Amygdala (tissue), 56 donors: ENCODE measurements around the gene SPACA6.
A peak's percentile ranks its signal among the peaks of the same experiment; 100 is the strongest.

Experiments used
- DNase-seq, 56 donors: peaks; one replicate each; lab custom pipeline; 2025; lab: John Stamatoyannopoulos, UW

Gene SPACA6

GRCh38 chr19:51688671-51689571, 4.2 kb upstream of the SPACA6 start:
- peak in 55 of 56 donors; percentile 49 to 96 (median 89) for DNase-seq

- DNase-seq = peak in 36 of 56 donors; percentile 19 to 69 (median 46)
These were observed 3.2 kb upstream of the SPACA6 start for GRCh38 chr19:51689751-51690453.

- DNase-seq = peak in 48 of 56 donors; percentile 22 to 83 (median 58)
These were observed 2.6 kb upstream of the SPACA6 start for GRCh38 chr19:51690454-51691073.

GRCh38 chr19:51691074-51691583, 2.0 kb upstream of the SPACA6 start:
- no peak for DNase-seq

- peak in 1 of 56 donors; percentile 36 for DNase-seq
These were observed 1.3 kb upstream of the SPACA6 start for GRCh38 chr19:51691584-51692428.

- no peak for DNase-seq
These were observed 662 bp upstream of the SPACA6 start for GRCh38 chr19:51692468-51692867.

GRCh38 chr19:51693819-51694218, 689 bp downstream of the SPACA6 start:
- DNase-seq = no peak

- no peak for DNase-seq
These were observed 1.4 kb downstream of the SPACA6 start for GRCh38 chr19:51694318-51695085.

- no peak for DNase-seq
These were observed 2.0 kb downstream of the SPACA6 start for GRCh38 chr19:51695088-51695487.

- no peak for DNase-seq
These were observed 2.7 kb downstream of the SPACA6 start for GRCh38 chr19:51695702-51696315.

GRCh38 chr19:51696606-51697005, 3.5 kb downstream of the SPACA6 start:
- DNase-seq = no peak

GRCh38 chr19:51697169-51697776, 4.1 kb downstream of the SPACA6 start:
- no peak for DNase-seq

- no peak for DNase-seq
These were observed 5.2 kb downstream of the SPACA6 start for GRCh38 chr19:51698296-51698695.

GRCh38 chr19:51699170-51699569, 6.0 kb downstream of the SPACA6 start:
- DNase-seq = no peak

GRCh38 chr19:51701468-51702100, 8.5 kb downstream of the SPACA6 start:
- DNase-seq = no peak

- peak in 33 of 56 donors; percentile 10 to 73 (median 38) for DNase-seq
These were observed 9.1 kb downstream of the SPACA6 start for GRCh38 chr19:51702103-51702824.
